H1 (cell line): Measurements from ENCODE around the gene ARL5C. TPM values are rescaled to one million over a fixed set of nuclear protein-coding genes. Genes with fewer than 3 reads are reported as not detected.
"Not testable (repeated sequence)": the region's sequence is repeated elsewhere in the genome, so short reads cannot be mapped to it uniquely, and the experiment has no call there.

Experiments used
- CTCF ChIA-PET: fragments of 300-600 bp; sonication (Branson Sonifier 250); formaldehyde crosslinking; loops from one replicate; lab custom pipeline; 2021; ENCODE audit not compliant: partially characterized antibody; lab: Charles Lee
- POLR2A ChIA-PET: fragments of 300-600 bp; sonication (Branson Sonifier 250); formaldehyde crosslinking; loops from one replicate; lab custom pipeline; 2021; ENCODE audit warnings: inconsistent platforms; ENCODE audit not compliant: partially characterized antibody; lab: Charles Lee
- DNase-seq, 2 experiments: peaks; one replicate each; pipeline versions ENCODE4 v3.0.0 to v3.0.0-alpha.2; 2010 to 2022; ENCODE audit warnings: low spot score in 2 of 2, low read depth in 1 of 2, mixed read lengths in 1 of 2
- FAIRE-seq: peaks from 2 replicates; lab custom pipeline; 2011; peaks lifted over from hg19 to GRCh38; lab: Jason Lieb, UNC
- H2AFZ ChIP-seq: 2 replicates; pipeline ENCODE4 v1.8.1; 2012; ENCODE audit warnings: low read length, inconsistent platforms
- H2AK5ac ChIP-seq: 2 replicates; pipeline ENCODE4 v1.6.1; 2013; ENCODE audit warnings: low read depth, low read length
- H2BK120ac ChIP-seq: replicated peaks from 2 replicates; pipeline ENCODE3; 2013; ENCODE audit warnings: low read depth, low read length, inconsistent platforms
- H2BK12ac ChIP-seq: 2 replicates; pipeline ENCODE4 v1.6.1; 2013; ENCODE audit warnings: low read depth, low read length
- H2BK15ac ChIP-seq: 2 replicates; pipeline ENCODE4 v1.6.1; 2013; ENCODE audit warnings: low read length
- H2BK20ac ChIP-seq: 2 replicates; pipeline ENCODE4 v1.6.1; 2013; ENCODE audit warnings: low read length
- H2BK5ac ChIP-seq: 2 replicates; pipeline ENCODE4 v1.6.1; 2013; ENCODE audit warnings: low read depth, low read length
- H3K14ac ChIP-seq: 2 replicates; pipeline ENCODE4 v1.6.1; 2013; ENCODE audit warnings: inconsistent platforms; ENCODE audit not compliant: insufficient read length
- H3K18ac ChIP-seq: 2 replicates; pipeline ENCODE4 v1.6.1; 2013; ENCODE audit warnings: low read length; ENCODE audit errors: extremely low read depth
- H3K23ac ChIP-seq: 2 replicates; pipeline ENCODE4 v1.6.1; 2013; ENCODE audit warnings: inconsistent platforms; ENCODE audit not compliant: insufficient read length
- H3K23me2 ChIP-seq: 2 replicates; pipeline ENCODE4 v1.6.1; 2013; ENCODE audit warnings: low read depth, low read length
- H3K27ac ChIP-seq: 2 replicates; pipeline ENCODE4 v1.6.1; 2011; ENCODE audit warnings: low read depth, low read length, inconsistent platforms
- H3K27me3 ChIP-seq, 4 experiments: replicated peaks in 1 of 4; 1 replicate in 1 of 4; 2 replicates in 3 of 4; pipeline versions ENCODE4 v1.6.1 to v1.8.1; 2011 to 2013; ENCODE audit warnings: low read length in 3 of 4, mild to moderate bottlenecking in 3 of 4, inconsistent platforms in 2 of 4, mixed read lengths in 2 of 4, moderate library complexity in 1 of 4; ENCODE audit not compliant: control insufficient read depth in 3 of 4, insufficient read depth in 3 of 4; ENCODE audit errors: extremely low read depth in 1 of 4
- H3K36me3 ChIP-seq, 4 experiments: 2 replicates each; pipeline versions ENCODE4 v1.6.1 to v1.8.1; 2011 to 2013; ENCODE audit warnings: mild to moderate bottlenecking in 4 of 4, low read length in 3 of 4, moderate library complexity in 2 of 4, control low read depth in 1 of 4, inconsistent platforms in 1 of 4; ENCODE audit not compliant: insufficient read depth in 4 of 4, control insufficient read depth in 2 of 4
- H3K4ac ChIP-seq: replicated peaks from 2 replicates; pipeline ENCODE3; 2013; ENCODE audit warnings: low read length, low read depth, mixed read lengths, inconsistent platforms; ENCODE audit not compliant: insufficient read length
- H3K4me1 ChIP-seq, 4 experiments: replicated peaks in 1 of 4; 1 replicate in 1 of 4; 2 replicates in 3 of 4; pipeline versions ENCODE4 v1.6.1 to v1.8.1; 2011 to 2013; ENCODE audit warnings: low read length in 3 of 4, inconsistent platforms in 2 of 4, mixed read lengths in 1 of 4; ENCODE audit not compliant: insufficient read depth in 4 of 4, control insufficient read depth in 3 of 4
- H3K4me2 ChIP-seq, 2 experiments: 2 replicates each; pipeline versions ENCODE4 v1.6.1 to v1.8.1; 2011 to 2013; ENCODE audit warnings: low read depth in 2 of 2, low read length in 2 of 2, control low read depth in 1 of 2, inconsistent platforms in 1 of 2, mild to moderate bottlenecking in 1 of 2; ENCODE audit not compliant: insufficient read depth in 1 of 2
- H3K4me3 ChIP-seq, 4 experiments: fragments of 200-600, 300-600 bp in 1 of 4; sonication (generic), shearing (Covaris generic), sonication (Bioruptor Twin) in 1 of 4; 2 replicates each; pipeline versions ENCODE4 v1.5.1 to v1.8.1; 2011 to 2016; ENCODE audit warnings: low read length in 4 of 4, low read depth in 3 of 4, control low read depth in 2 of 4, inconsistent platforms in 2 of 4, mild to moderate bottlenecking in 2 of 4, mixed read lengths in 1 of 4, moderate library complexity in 1 of 4; ENCODE audit not compliant: insufficient read depth in 2 of 4; ENCODE audit errors: extremely low read depth in 1 of 4
- H3K56ac ChIP-seq: replicated peaks from 2 replicates; pipeline ENCODE3; 2013; ENCODE audit warnings: low read depth, mild to moderate bottlenecking, mixed read lengths, low read length, inconsistent platforms; ENCODE audit not compliant: insufficient read length
- H3K79me1 ChIP-seq: 2 replicates; pipeline ENCODE4 v1.6.1; 2013; ENCODE audit warnings: low read depth, low read length, control low read depth
- H3K79me2 ChIP-seq, 2 experiments: 2 replicates each; pipeline versions ENCODE4 v1.6.1 to v1.8.1; 2012 to 2013; ENCODE audit warnings: low read length in 2 of 2, mild to moderate bottlenecking in 2 of 2, inconsistent platforms in 1 of 2; ENCODE audit not compliant: insufficient read depth in 2 of 2, control insufficient read depth in 1 of 2
- H3K9ac ChIP-seq, 4 experiments: replicated peaks in 1 of 4; 1 replicate in 1 of 4; 2 replicates in 3 of 4; pipeline versions ENCODE4 v1.6.1 to v1.8.1; 2011 to 2013; ENCODE audit warnings: low read depth in 3 of 4, low read length in 3 of 4, control low read depth in 2 of 4, mild to moderate bottlenecking in 2 of 4, moderate library complexity in 2 of 4, inconsistent platforms in 1 of 4; ENCODE audit errors: extremely low read depth in 1 of 4
- H3K9me3 ChIP-seq, 2 experiments: 2 replicates each; pipeline versions ENCODE4 v1.6.1 to v1.8.1; 2012 to 2013; ENCODE audit warnings: mild to moderate bottlenecking in 2 of 2, moderate library complexity in 2 of 2, control low read depth in 1 of 2, inconsistent platforms in 1 of 2, low read depth in 1 of 2, low read length in 1 of 2, mixed read lengths in 1 of 2; ENCODE audit not compliant: insufficient read depth in 2 of 2
- H4K20me1 ChIP-seq, 2 experiments: replicated peaks in 1 of 2; 2 replicates each; pipeline versions ENCODE3 to v1.8.1; 2011 to 2013; ENCODE audit warnings: inconsistent platforms in 2 of 2, low read length in 2 of 2, mild to moderate bottlenecking in 1 of 2; ENCODE audit not compliant: insufficient read depth in 2 of 2, control insufficient read depth in 1 of 2
- H4K5ac ChIP-seq: 2 replicates; pipeline ENCODE4 v1.6.1; 2013; ENCODE audit warnings: low read length, low read depth, mixed read lengths, inconsistent platforms; ENCODE audit not compliant: insufficient read length
- H4K8ac ChIP-seq: 2 replicates; pipeline ENCODE4 v1.8.0; 2013; ENCODE audit warnings: mild to moderate bottlenecking, moderate library complexity, low read length, inconsistent platforms; ENCODE audit not compliant: insufficient read depth; ENCODE audit errors: extremely low read depth
- H4K91ac ChIP-seq: replicated peaks from 2 replicates; pipeline ENCODE3; 2013; ENCODE audit warnings: low read length, mixed read lengths, inconsistent platforms; ENCODE audit not compliant: insufficient read length
- WGBS, 2 experiments: shearing (Covaris generic) in 1 of 2; methylation state at CpG; one replicate each; pipeline versions ENCODE4 v1.1.6 to v1.1.7; 2013 to 2015; ENCODE audit warnings: low lambda C conversion rate in 2 of 2, mixed read lengths in 2 of 2, inconsistent platforms in 1 of 2, low coverage in 1 of 2, missing lambda C conversion rate in 1 of 2; ENCODE audit not compliant: insufficient replicate concordance in 2 of 2, insufficient coverage in 1 of 2, insufficient read length in 1 of 2; ENCODE audit errors: extremely low coverage in 1 of 2, missing lambda C conversion rate in 1 of 2; 5-methylcytosine and 5-hydroxymethylcytosine counted together
- polyA plus RNA-seq, 7 experiments: library from polyadenylated mRNA; depleted of rRNA in 3 of 7; stranded (reverse) in 5 of 7; unstranded in 2 of 7; fragments of >200 nt in 5 of 7; fragments of 200-250 nt in 2 of 7; gene quantifications; 1 replicate in 5 of 7; 2 replicates in 1 of 7; 4 replicates in 1 of 7; pipeline versions ENCODE4 v1.2.1 to v1.2.3, GENCODE V29; 2011 to 2013; ENCODE audit warnings: missing spikeins in 2 of 7, mixed read lengths in 2 of 7
- total RNA-seq: library from RNA; stranded (reverse); fragmentation: NEBNext Ultra II Directional; extraction: Animal tissue kit (Norgen Biotek cat#: 25700); gene quantifications from 2 replicates; pipeline ENCODE4 v1.2.1, GENCODE V29; 2021

The ARL5C gene
- total and polyA plus RNA-seq, 2 of the 8 experiments (the other 6 are each of a cell fraction or from before 2014, with no cell fraction given): not detected

DNA sequence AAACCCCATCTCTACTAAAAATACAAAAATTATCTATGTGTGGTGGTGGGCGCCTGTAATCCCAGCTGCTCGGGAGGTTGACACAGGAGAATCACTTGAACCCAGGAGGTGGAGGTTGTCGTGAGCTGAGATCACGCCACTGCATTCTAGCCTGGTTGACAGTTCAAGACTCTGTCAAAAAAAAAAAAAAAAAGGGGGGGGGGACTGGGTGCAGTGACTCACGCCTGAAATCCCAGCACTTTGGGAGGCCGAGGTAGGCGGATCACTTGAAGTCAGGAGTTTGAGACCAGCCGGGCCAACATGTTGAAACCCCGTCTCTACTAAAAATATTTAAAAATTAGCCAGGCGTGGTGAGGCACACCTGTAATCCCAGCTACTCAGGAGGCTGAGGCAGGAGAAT is 44.0 kb downstream of the ARL5C start:
- CTCF ChIA-PET: interaction anchor here (0.7 to 3.6 kb wide), 9 partner anchors 12 to 171 kb away, joined by 3 to 18 read pairs (median 3); partner anchors contain the start of gene ARL5C
- H4K91ac ChIP-seq, H3K4me1 ChIP-seq: not testable (repeated sequence)

More for the DNA sequence above, 44.0 kb downstream of the ARL5C start:
- not testable (repeated sequence) for H2BK20ac ChIP-seq, H2AK5ac ChIP-seq, H3K23ac ChIP-seq, H3K14ac ChIP-seq, H3K56ac ChIP-seq, H3K27ac ChIP-seq, H4K20me1 ChIP-seq, H2BK120ac ChIP-seq, H3K79me1 ChIP-seq, H3K27me3 ChIP-seq, H4K8ac ChIP-seq, H3K4me3 ChIP-seq, H4K5ac ChIP-seq, H3K4ac ChIP-seq, FAIRE-seq, H3K36me3 ChIP-seq, H3K79me2 ChIP-seq, H3K18ac ChIP-seq, H2AFZ ChIP-seq, H2BK12ac ChIP-seq, H3K23me2 ChIP-seq, DNase-seq, H2BK15ac ChIP-seq, H3K4me2 ChIP-seq, H2BK5ac ChIP-seq, H3K9ac ChIP-seq, H3K9me3 ChIP-seq
- POLR2A ChIA-PET: interaction anchor here (0.7 to 1.2 kb wide), 3 partner anchors 26 to 103 kb away, joined by 3 to 4 read pairs (median 3); no protein-coding TSS in a partner anchor
- 87% methylated on average over 9 of the region's 10 CpGs; no CpG with 5 or more reads in 1 of the 2 experiments for WGBS, 2 experiments
